Vagina (tissue), 2 donors: Measurements from ENCODE around the gene SLC25A19. TPM values are rescaled to one million over a fixed set of nuclear protein-coding genes. Genes with fewer than 3 reads are reported as not detected.

Experiments used
- DNase-seq, 2 donors: peaks; one replicate each; pipeline ENCODE4 v3.0.0-alpha.2; 2017; ENCODE audit errors: extremely low spot score in 2 of 2
- H3K27ac ChIP-seq: fragments of 200-600 bp; sonication (generic); one replicate; pipeline ENCODE4 v1.5.1; 2019
- H3K27me3 ChIP-seq: fragments of 200-600 bp; sonication (generic); one replicate; pipeline ENCODE4 v1.5.1; 2019
- H3K36me3 ChIP-seq, 2 donors: fragments of 200-600 bp; sonication (generic); one replicate each; pipeline ENCODE4 v1.5.1; 2017 to 2019
- H3K4me1 ChIP-seq: fragments of 200-600 bp; sonication (generic); one replicate; pipeline ENCODE4 v1.5.1; 2019
- H3K4me3 ChIP-seq, 2 donors: fragments of 200-600 bp; sonication (generic); 1 replicate in 1 of 2; 2 replicates in 1 of 2; pipeline ENCODE4 v1.5.1; 2016 to 2019
- H3K9me3 ChIP-seq: fragments of 200-600 bp; sonication (generic); one replicate; pipeline ENCODE4 v1.5.1; 2019
- CTCF ChIP-seq, 3 experiments: fragments of 450-650 bp in 2 of 3; fragments of 200-600 bp in 1 of 3; sonication (generic) in 1 of 3; IDR thresholded peaks; one replicate each; pipeline ENCODE4 v1.5.1; 2017 to 2019; ENCODE audit warnings: antibody characterized with exemption in 3 of 3, mild to moderate bottlenecking in 2 of 3, moderate library complexity in 2 of 3
- POLR2A ChIP-seq, 2 donors: fragments of 450-650 bp; IDR thresholded peaks; one replicate each; pipeline ENCODE4 v1.6.1; 2017; ENCODE audit warnings: antibody characterized with exemption in 2 of 2, mild to moderate bottlenecking in 2 of 2, moderate library complexity in 2 of 2
- POLR2AphosphoS5 ChIP-seq, 2 donors: sonication (generic); formaldehyde crosslinking; IDR thresholded peaks; one replicate each; pipeline ENCODE4 v1.9.0; 2017; ENCODE audit warnings: antibody characterized with exemption in 2 of 2, mild to moderate bottlenecking in 2 of 2, low read depth in 1 of 2; ENCODE audit not compliant: insufficient read depth in 1 of 2
- intact Hi-C: fragments of 100-400 bp; cut with DNase I; formaldehyde crosslinking; loops from one replicate; pipeline ENCODE4 v1.15.1; 2023
- total RNA-seq: library from RNA; depleted of rRNA; stranded (reverse); fragments of >200 nt; gene quantifications from one replicate; pipeline ENCODE4 v1.2.3, GENCODE V29; 2016

The SLC25A19 gene
- total RNA-seq, 1 donor from 2014 or later, result 16.7 TPM

- TF ChIP-seq POLR2AphosphoS5 (IDR thresholded peaks at IDR 0.05; ENCODE audit: insufficient read depth in 1 of 2, low read depth in 1 of 2) (no peak), POLR2A (IDR thresholded peaks at IDR 0.05) (no peak), CTCF (IDR thresholded peaks at IDR 0.05) (no peak)
- intact Hi-C loops, result loop anchor here (5.0 kb wide), 1 partner anchor 92 kb away; no protein-coding TSS in a partner anchor
- no peak overlapping the region for H3K27ac ChIP-seq
- no peaks in the 10 kb centered on the region for H3K4me1 ChIP-seq
- H3K36me3 ChIP-seq, result peaks cover 0 to 33% of the 10 kb centered on the region in 2 donors
- H3K4me3 ChIP-seq, result no peak overlapping the region
- H3K27me3 ChIP-seq, result no peaks in the 10 kb centered on the region
- no peak for DNase-seq
- no peaks in the 10 kb centered on the region for H3K9me3 ChIP-seq
Observed at GRCh38 chr17:75319904-75320691, 30.9 kb upstream of the SLC25A19 start.

- Histone ChIP-seq H3K36me3 (peaks cover 0 to 32% of the 10 kb centered on the region in 2 donors), H3K27me3 (no peaks in the 10 kb centered on the region), H3K4me1 (no peaks in the 10 kb centered on the region), H3K9me3 (no peaks in the 10 kb centered on the region), H3K27ac (no peak overlapping the region), H3K4me3 (no peak overlapping the region)
- intact Hi-C loops, result no loop called here
- no peak for DNase-seq
- TF ChIP-seq POLR2A (IDR thresholded peaks at IDR 0.05) (no peak), CTCF (IDR thresholded peaks at IDR 0.05) (no peak), POLR2AphosphoS5 (IDR thresholded peaks at IDR 0.05; ENCODE audit: insufficient read depth in 1 of 2, low read depth in 1 of 2) (no peak)
Observed at GRCh38 chr17:75318615-75319222, 29.5 kb upstream of the SLC25A19 start.

- TF ChIP-seq CTCF (IDR thresholded peaks at IDR 0.05), result no peak
- TF ChIP-seq POLR2AphosphoS5 (IDR thresholded peaks at IDR 0.05; ENCODE audit: insufficient read depth in 1 of 2, low read depth in 1 of 2), result no peak
- no peak for TF ChIP-seq POLR2A (IDR thresholded peaks at IDR 0.05)
- no peaks in the 10 kb centered on the region for H3K4me1 ChIP-seq
- H3K27me3 ChIP-seq, result no peaks in the 10 kb centered on the region
- peaks cover 0 to 32% of the 10 kb centered on the region in 2 donors for H3K36me3 ChIP-seq
- no peak for DNase-seq
- H3K9me3 ChIP-seq, result no peaks in the 10 kb centered on the region
- intact Hi-C loops, result no loop called here
- no peak overlapping the region for H3K4me3 ChIP-seq
- H3K27ac ChIP-seq, result no peak overlapping the region
Observed at GRCh38 chr17:75318211-75318610, 29.0 kb upstream of the SLC25A19 start.

GRCh38 chr17:75317671-75318070 is 28.4 kb upstream of the SLC25A19 start:
- Histone ChIP-seq H3K9me3 (no peaks in the 10 kb centered on the region), H3K4me3 (no peak overlapping the region), H3K4me1 (no peaks in the 10 kb centered on the region), H3K27me3 (no peaks in the 10 kb centered on the region), H3K27ac (no peak overlapping the region), H3K36me3 (peaks cover 0 to 32% of the 10 kb centered on the region in 2 donors)
- no peak for DNase-seq
- TF ChIP-seq POLR2A (IDR thresholded peaks at IDR 0.05) (no peak), POLR2AphosphoS5 (IDR thresholded peaks at IDR 0.05; ENCODE audit: insufficient read depth in 1 of 2, low read depth in 1 of 2) (no peak), CTCF (IDR thresholded peaks at IDR 0.05) (no peak)
- intact Hi-C loops, result no loop called here

- Histone ChIP-seq H3K9me3 (no peaks in the 10 kb centered on the region), H3K27ac (no peak overlapping the region), H3K4me3 (no peak overlapping the region), H3K36me3 (peaks cover 0 to 23% of the 10 kb centered on the region in 2 donors), H3K4me1 (no peaks in the 10 kb centered on the region), H3K27me3 (no peaks in the 10 kb centered on the region)
- intact Hi-C loops, result no loop called here
- TF ChIP-seq POLR2AphosphoS5 (IDR thresholded peaks at IDR 0.05; ENCODE audit: insufficient read depth in 1 of 2, low read depth in 1 of 2) (no peak), POLR2A (IDR thresholded peaks at IDR 0.05) (no peak), CTCF (IDR thresholded peaks at IDR 0.05) (no peak)
- DNase-seq, result no peak
Observed at GRCh38 chr17:75316253-75316652, 27.0 kb upstream of the SLC25A19 start.
